Measurements from ENCODE around the gene GSTA4.

Gene GSTA4

GRCh38 chr6:52995089-52995912, at the start of gene GSTA4 (continued):
- TF ChIP-seq, protein P1, sequence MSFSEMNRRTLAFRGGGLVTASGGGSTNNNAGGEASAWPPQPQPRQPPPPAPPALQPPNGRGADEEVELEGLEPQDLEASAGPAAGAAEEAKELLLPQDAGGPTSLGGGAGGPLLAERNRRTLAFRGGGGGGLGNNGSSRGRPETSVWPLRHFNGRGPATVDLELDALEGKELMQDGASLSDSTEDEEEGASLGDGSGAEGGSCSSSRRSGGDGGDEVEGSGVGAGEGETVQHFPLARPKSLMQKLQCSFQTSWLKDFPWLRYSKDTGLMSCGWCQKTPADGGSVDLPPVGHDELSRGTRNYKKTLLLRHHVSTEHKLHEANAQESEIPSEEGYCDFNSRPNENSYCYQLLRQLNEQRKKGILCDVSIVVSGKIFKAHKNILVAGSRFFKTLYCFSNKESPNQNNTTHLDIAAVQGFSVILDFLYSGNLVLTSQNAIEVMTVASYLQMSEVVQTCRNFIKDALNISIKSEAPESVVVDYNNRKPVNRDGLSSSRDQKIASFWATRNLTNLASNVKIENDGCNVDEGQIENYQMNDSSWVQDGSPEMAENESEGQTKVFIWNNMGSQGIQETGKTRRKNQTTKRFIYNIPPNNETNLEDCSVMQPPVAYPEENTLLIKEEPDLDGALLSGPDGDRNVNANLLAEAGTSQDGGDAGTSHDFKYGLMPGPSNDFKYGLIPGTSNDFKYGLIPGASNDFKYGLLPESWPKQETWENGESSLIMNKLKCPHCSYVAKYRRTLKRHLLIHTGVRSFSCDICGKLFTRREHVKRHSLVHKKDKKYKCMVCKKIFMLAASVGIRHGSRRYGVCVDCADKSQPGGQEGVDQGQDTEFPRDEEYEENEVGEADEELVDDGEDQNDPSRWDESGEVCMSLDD (tag by site-specific recombination; IDR thresholded peaks at IDR 0.05): peak; percentile 83
- peak; percentile 76 for TF ChIP-seq ZNF391 (tag by site-specific recombination; IDR thresholded peaks at IDR 0.05; ENCODE audit: borderline replicate concordance, low read depth)
- TF ChIP-seq ZNF692 (tag by site-specific recombination; IDR thresholded peaks at IDR 0.05): peak; percentile 92
- peak; percentile 98 for TF ChIP-seq CTCF (tag by site-specific recombination; IDR thresholded peaks at IDR 0.05)
- TF ChIP-seq, protein P2, sequence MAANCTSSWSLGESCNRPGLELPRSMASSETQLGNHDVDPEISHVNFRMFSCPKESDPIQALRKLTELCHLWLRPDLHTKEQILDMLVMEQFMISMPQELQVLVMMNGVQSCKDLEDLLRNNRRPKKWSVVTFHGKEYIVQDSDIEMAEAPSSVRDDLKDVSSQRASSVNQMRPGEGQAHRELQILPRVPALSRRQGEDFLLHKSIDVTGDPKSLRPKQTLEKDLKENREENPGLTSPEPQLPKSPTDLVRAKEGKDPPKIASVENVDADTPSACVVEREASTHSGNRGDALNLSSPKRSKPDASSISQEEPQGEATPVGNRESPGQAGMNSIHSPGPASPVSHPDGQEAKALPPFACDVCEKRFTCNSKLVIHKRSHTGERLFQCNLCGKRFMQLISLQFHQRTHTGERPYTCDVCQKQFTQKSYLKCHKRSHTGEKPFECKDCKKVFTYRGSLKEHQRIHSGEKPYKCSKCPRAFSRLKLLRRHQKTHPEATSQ (tag by site-specific recombination; IDR thresholded peaks at IDR 0.05): peak; percentile 96; the same call in 1 of the 2 replicates

GRCh38 chr6:53044572-53044971, 49.5 kb upstream of the GSTA4 start:
- Histone ChIP-seq H3K4me3 (ENCODE audit: low read depth, low read length) (no peak overlapping the region), H3K9me3 (ENCODE audit: control insufficient read depth, insufficient read depth, low read depth, low read length) (no peaks in the 10 kb centered on the region), H3K27ac (ENCODE audit: extremely low read depth, low read depth, low read length) (no peak overlapping the region), H3K36me3 (ENCODE audit: control insufficient read depth in 2 of 2, insufficient read depth in 1 of 2, low read length in 2 of 2) (peaks cover 4 to 21% of the 10 kb centered on the region in 2 experiments; a peak in 2 of 3 replicates), H3K4me1 (ENCODE audit: control insufficient read depth, insufficient read depth, low read length) (peaks cover 2% of the 10 kb centered on the region; the same call in 1 of the 2 replicates)
- CTCF ChIA-PET: interaction anchor here (0.6 kb wide), 1 partner anchor 46 kb away, joined by 3 read pairs; no protein-coding TSS in a partner anchor
- TF ChIP-seq ZNF548 (tag by site-specific recombination; IDR thresholded peaks at IDR 0.05) (no peak), ZNF132 (tag by site-specific recombination; IDR thresholded peaks at IDR 0.05; ENCODE audit: borderline replicate concordance) (no peak), ZNF391 (tag by site-specific recombination; IDR thresholded peaks at IDR 0.05; ENCODE audit: borderline replicate concordance, low read depth) (no peak), ZNF473 (tag by site-specific recombination; IDR thresholded peaks at IDR 0.05) (no peak), HIC1 (tag by site-specific recombination; IDR thresholded peaks at IDR 0.05) (no peak), ZNF114 (tag by site-specific recombination; IDR thresholded peaks at IDR 0.05) (no peak), GFI1B (tag by site-specific recombination; IDR thresholded peaks at IDR 0.05) (no peak), KLF9 (tag by site-specific recombination; IDR thresholded peaks at IDR 0.05; ENCODE audit: low read depth) (no peak), ZNF366 (tag by site-specific recombination; conservative IDR thresholded peaks at IDR 0.05) (no peak), ZNF501 (tag by site-specific recombination; IDR thresholded peaks at IDR 0.05) (no peak)
- TF ChIP-seq, protein P3, sequence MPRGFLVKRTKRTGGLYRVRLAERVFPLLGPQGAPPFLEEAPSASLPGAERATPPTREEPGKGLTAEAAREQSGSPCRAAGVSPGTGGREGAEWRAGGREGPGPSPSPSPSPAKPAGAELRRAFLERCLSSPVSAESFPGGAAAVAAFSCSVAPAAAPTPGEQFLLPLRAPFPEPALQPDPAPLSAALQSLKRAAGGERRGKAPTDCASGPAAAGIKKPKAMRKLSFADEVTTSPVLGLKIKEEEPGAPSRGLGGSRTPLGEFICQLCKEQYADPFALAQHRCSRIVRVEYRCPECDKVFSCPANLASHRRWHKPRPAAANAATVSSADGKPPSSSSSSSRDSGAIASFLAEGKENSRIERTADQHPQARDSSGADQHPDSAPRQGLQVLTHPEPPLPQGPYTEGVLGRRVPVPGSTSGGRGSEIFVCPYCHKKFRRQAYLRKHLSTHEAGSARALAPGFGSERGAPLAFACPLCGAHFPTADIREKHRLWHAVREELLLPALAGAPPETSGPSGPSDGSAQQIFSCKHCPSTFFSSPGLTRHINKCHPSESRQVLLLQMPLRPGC (tag by site-specific recombination; IDR thresholded peaks at IDR 0.05): no peak
- TF ChIP-seq, protein P1 (tag by site-specific recombination; IDR thresholded peaks at IDR 0.05): no peak
- POLR2A ChIA-PET: no interaction called here
